A673 (cell line): ENCODE data around the gene RELL1. TPM values are rescaled to one million over a fixed set of nuclear protein-coding genes. Genes with fewer than 3 reads are reported as not detected.

Experiments used
- BruUV-seq: library from RNA; stranded (reverse); fragments of 400-500 nt; replicated peaks from 2 replicates; lab custom pipeline; 2021; lab: Mats Ljungman, UMichigan
- CTCF ChIA-PET: fragments of 300-600 bp; sonication (Branson Sonifier 250); formaldehyde crosslinking; loops from one replicate; lab custom pipeline; 2022; ENCODE audit warnings: antibody characterized with exemption; lab: Charles Lee
- POLR2A ChIA-PET: fragments of 300-600 bp; sonication (Branson Sonifier 250); formaldehyde crosslinking; loops from one replicate; lab custom pipeline; 2022; ENCODE audit warnings: antibody characterized with exemption; ENCODE audit not compliant: low non-redundant PET; lab: Charles Lee
- DNase-seq: peaks from one replicate; pipeline ENCODE4 v3.0.0-alpha.2; 2015; ENCODE audit warnings: low spot score
- H3K27ac ChIP-seq: fragments of 200-600 bp; sonication (generic); 2 replicates; pipeline ENCODE4 v1.5.1; 2016; ENCODE audit warnings: mixed run types, low read depth, mild to moderate bottlenecking, mixed read lengths, antibody characterized with exemption, low read length; ENCODE audit not compliant: poor library complexity, severe bottlenecking
- H3K27me3 ChIP-seq: fragments of 200-600 bp; sonication (generic); replicated peaks from 2 replicates; pipeline ENCODE4 v1.6.1; 2017; ENCODE audit warnings: mixed run types, low read depth, mild to moderate bottlenecking, mixed read lengths, antibody characterized with exemption, low read length; ENCODE audit not compliant: insufficient read depth, poor library complexity
- H3K36me3 ChIP-seq: fragments of 200-600 bp; sonication (generic); 2 replicates; pipeline ENCODE4 v1.6.1; 2016; ENCODE audit warnings: mixed run types, mild to moderate bottlenecking, mixed read lengths, antibody characterized with exemption, low read length; ENCODE audit not compliant: insufficient read depth, poor library complexity, severe bottlenecking
- H3K4me1 ChIP-seq: fragments of 200-600 bp; sonication (generic); 2 replicates; pipeline ENCODE4 v1.6.1; 2017; ENCODE audit warnings: mixed run types, mild to moderate bottlenecking, mixed read lengths, antibody characterized with exemption, low read length; ENCODE audit not compliant: insufficient read depth, poor library complexity, severe bottlenecking
- H3K4me3 ChIP-seq: fragments of 200-600 bp; sonication (generic); 2 replicates; pipeline ENCODE4 v1.5.1; 2016; ENCODE audit warnings: low read depth, mixed run types, mild to moderate bottlenecking, mixed read lengths, low read length; ENCODE audit not compliant: poor library complexity, severe bottlenecking
- H3K9me3 ChIP-seq: fragments of 200-600 bp; sonication (generic); 2 replicates; pipeline ENCODE4 v1.6.1; 2016; ENCODE audit warnings: mixed run types, low read depth, mild to moderate bottlenecking, mixed read lengths, antibody characterized with exemption, low read length; ENCODE audit not compliant: poor library complexity, severe bottlenecking
- CTCF ChIP-seq: fragments of 300-800, 200-600 bp; sonication (generic); conservative IDR thresholded peaks from 2 replicates; pipeline ENCODE4 v1.5.1; 2017; ENCODE audit warnings: low read depth, mild to moderate bottlenecking, antibody characterized with exemption, low read length, moderate library complexity, mixed read lengths
- EZH2 ChIP-seq: fragments of 200-600 bp; sonication (generic); IDR thresholded peaks from 2 replicates; pipeline ENCODE4 v1.6.1; 2017; ENCODE audit warnings: borderline replicate concordance, low read depth, mild to moderate bottlenecking, mixed read lengths, antibody characterized with exemption, low read length; ENCODE audit not compliant: poor library complexity, severe bottlenecking
- intact Hi-C: fragments of 100-400 bp; cut with micrococcal nuclease; formaldehyde crosslinking; loops from one replicate; pipeline ENCODE4 v1.10.0; 2022; ENCODE audit not compliant: unreplicated experiment
- total RNA-seq: library from RNA; stranded (reverse); gene quantifications from 2 replicates; pipeline ENCODE4 v1.2.3, GENCODE V29; 2021

The RELL1 gene
- total RNA-seq, 1 experiment from 2014 or later, result 6.0 TPM

DNA sequence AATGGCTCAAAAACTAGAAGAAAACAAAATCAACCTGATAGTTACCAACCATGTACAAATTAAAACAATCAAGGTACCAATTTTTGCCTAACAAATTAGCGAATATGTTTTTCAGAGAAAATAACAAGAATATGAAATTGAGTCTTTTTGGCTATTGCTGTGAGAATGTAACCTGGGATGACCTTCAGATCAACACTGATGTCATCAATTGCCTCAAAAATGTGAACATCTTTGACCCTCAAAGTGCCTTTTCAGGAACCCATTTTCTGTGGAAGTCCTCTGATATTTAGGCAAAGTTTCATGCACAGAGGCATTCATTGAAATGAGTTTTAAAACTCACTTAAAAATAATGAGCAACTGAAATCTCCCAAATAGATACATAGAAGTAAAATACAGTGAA lies 6.1 kb downstream of the RELL1 start:
- no peaks in the 10 kb centered on the region for H3K36me3 ChIP-seq
- no peaks in the 10 kb centered on the region for H3K9me3 ChIP-seq
- intact Hi-C loops, result no loop called here
- ChIA-PET POLR2A (no interaction called here), CTCF (no interaction called here)
- H3K4me1 ChIP-seq, result peaks cover 8% of the 10 kb centered on the region
- DNase-seq, result no peak
- TF ChIP-seq EZH2 (no peak), CTCF (no peak)
- no TSS peak for BruUV-seq
- no peak overlapping the region for H3K27ac ChIP-seq
- no peaks in the 10 kb centered on the region for H3K27me3 ChIP-seq
- H3K4me3 ChIP-seq, result no peak overlapping the region

- intact Hi-C loops, result no loop called here
- ChIA-PET CTCF (no interaction called here), POLR2A (no interaction called here)
- H3K36me3 ChIP-seq, result no peaks in the 10 kb centered on the region
- no peak overlapping the region for H3K27ac ChIP-seq
- TF ChIP-seq EZH2, result no peak
- no peak for TF ChIP-seq CTCF
- H3K4me3 ChIP-seq, result no peak overlapping the region
- H3K4me1 ChIP-seq, result peaks cover 10% of the 10 kb centered on the region
- no peaks in the 10 kb centered on the region for H3K27me3 ChIP-seq
- no peaks in the 10 kb centered on the region for H3K9me3 ChIP-seq
- DNase-seq, result no peak
- no TSS peak for BruUV-seq
These were observed 6.9 kb downstream of the RELL1 start for GRCh38 chr4:37679301-37679700.

DNA sequence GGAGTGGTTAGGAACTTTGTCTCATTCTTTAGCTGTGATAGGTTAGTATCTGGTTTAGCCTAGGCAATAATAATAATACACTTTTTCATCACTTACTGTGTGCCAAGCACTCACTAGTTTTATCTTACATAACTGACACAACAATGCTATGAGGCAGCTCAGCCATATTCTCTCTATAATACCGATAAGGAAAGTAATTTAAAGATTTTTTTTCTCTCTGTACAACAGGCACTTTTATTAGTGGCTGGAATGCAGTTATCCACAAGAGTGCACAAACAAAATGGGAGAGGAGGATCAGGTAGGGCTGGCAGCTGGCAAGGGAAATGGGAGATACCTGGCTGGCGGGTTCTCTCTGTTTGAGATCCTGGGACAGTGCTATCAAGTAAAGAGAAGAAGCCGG lies 7.6 kb downstream of the RELL1 start:
- Histone ChIP-seq H3K27me3 (no peaks in the 10 kb centered on the region), H3K36me3 (no peaks in the 10 kb centered on the region), H3K27ac (no peak overlapping the region), H3K9me3 (no peaks in the 10 kb centered on the region), H3K4me1 (peaks cover 14% of the 10 kb centered on the region), H3K4me3 (no peak overlapping the region)
- TF ChIP-seq CTCF (no peak), EZH2 (no peak)
- CTCF ChIA-PET, result no interaction called here
- intact Hi-C loops, result no loop called here
- no peak for DNase-seq
- POLR2A ChIA-PET, result no interaction called here
- no TSS peak for BruUV-seq
